Measurements from ENCODE around the gene RNF144B.

DNA sequence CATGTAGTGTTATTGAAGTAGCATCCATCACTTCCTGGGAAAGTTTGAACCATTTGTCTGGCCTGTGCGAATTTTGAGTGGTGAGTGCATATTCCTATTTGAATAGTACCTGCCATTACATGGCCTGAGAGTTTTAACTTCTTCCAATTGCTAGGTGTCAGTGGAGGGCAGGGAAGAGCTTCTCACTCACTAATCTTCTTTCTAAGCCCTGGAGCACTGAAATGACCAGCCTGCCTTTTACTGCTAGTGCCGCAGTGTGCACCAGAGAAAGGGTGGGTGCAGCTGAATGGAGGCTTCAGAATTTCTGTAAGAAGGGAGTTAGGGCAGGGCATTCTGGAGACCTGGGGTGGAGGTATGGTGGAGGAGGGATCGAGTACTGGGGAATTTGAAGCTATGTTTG is 45.5 kb downstream of the RNF144B start:
- TF ChIP-seq POLR2A (IDR thresholded peaks at IDR 0.05): no peak
- TF ChIP-seq, protein P1, sequence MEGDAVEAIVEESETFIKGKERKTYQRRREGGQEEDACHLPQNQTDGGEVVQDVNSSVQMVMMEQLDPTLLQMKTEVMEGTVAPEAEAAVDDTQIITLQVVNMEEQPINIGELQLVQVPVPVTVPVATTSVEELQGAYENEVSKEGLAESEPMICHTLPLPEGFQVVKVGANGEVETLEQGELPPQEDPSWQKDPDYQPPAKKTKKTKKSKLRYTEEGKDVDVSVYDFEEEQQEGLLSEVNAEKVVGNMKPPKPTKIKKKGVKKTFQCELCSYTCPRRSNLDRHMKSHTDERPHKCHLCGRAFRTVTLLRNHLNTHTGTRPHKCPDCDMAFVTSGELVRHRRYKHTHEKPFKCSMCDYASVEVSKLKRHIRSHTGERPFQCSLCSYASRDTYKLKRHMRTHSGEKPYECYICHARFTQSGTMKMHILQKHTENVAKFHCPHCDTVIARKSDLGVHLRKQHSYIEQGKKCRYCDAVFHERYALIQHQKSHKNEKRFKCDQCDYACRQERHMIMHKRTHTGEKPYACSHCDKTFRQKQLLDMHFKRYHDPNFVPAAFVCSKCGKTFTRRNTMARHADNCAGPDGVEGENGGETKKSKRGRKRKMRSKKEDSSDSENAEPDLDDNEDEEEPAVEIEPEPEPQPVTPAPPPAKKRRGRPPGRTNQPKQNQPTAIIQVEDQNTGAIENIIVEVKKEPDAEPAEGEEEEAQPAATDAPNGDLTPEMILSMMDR (IDR thresholded peaks at IDR 0.05): no peak

All from thyroid gland (tissue), 4 donors.